ENCODE measurements around the gene PLD5.
"Not testable (repeated sequence)": the region's sequence is repeated elsewhere in the genome, so short reads cannot be mapped to it uniquely, and the experiment has no call there.

PLD5 gene

DNA sequence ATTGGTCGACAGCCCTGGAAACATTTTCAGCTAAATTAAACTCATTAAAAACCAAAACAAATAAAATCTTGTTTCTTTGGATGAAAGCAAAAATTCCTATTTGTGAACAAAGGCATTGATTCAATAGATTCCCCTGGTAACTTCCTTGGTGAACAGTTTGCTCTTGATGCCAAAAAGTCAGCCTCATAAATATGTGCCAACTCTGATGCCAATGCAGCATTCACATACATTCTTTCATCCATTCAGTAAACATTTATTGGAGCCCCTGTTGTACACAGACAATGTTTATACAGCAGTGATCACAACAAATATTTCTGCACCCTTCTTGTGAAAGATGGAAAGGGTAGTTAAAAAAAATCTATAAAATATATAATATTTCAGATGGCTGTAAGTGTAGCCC lies 107.8 kb downstream of the PLD5 start:
- no peak for DNase-seq

DNA sequence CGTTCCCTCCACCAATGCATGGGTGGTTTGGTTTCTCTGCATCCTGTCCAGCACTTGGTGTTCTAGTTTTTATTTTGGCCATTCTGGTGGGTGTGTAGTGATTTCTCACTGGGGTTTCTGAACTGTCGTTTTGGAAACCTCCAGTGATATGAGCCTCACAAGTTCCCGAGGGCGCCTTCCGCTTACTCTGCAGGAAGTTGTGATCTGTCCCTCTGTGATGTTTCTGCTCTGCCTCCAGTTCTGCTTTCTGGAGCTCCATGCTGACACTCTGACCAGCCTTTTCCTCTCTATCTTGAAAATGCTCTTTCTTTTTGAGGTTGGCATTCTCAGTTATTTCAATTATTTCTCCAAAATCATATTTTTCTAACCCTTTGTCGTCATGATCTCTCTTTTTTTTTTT lies 111.6 kb downstream of the PLD5 start:
- no peak for DNase-seq

DNA sequence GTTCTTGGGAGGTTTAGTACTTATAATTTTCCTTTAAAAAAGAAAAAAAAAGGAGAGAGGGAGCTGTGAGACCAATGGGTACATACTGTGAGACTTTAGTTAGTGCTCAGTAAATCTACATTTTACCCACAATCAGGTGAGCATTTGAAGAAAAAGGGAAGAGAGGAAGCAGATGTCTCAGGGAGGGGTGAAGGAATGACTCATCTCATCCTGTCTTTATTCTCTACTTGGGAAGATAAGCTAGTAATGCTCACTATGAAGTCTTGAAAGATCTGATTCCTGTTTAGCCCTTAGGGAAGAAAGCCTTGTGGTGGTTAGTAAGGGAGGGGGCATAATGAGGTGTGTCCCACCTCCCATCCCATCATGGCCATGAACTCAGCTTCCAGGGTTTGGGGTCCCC lies 112.6 kb downstream of the PLD5 start:
- no peak for DNase-seq

DNA sequence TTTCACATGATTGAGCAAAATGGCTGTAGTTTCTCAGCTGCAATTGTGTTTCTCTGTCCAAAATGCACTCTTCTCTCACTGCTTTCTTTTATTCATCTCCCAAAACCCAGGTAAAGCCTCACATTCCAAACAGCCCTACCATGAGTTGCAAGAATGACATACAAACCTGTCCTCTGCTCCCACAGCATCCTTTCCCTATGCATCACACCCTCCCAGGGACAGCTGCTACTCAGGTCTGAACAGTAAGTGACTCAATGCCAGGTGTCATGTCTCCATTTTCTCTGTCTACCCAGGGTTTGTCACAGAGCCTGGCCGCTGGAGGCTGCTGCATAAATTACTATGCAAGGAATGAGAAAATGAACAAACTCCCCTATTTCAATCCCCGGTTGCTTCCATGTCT lies 118.5 kb downstream of the PLD5 start:
- no peak for DNase-seq

DNA sequence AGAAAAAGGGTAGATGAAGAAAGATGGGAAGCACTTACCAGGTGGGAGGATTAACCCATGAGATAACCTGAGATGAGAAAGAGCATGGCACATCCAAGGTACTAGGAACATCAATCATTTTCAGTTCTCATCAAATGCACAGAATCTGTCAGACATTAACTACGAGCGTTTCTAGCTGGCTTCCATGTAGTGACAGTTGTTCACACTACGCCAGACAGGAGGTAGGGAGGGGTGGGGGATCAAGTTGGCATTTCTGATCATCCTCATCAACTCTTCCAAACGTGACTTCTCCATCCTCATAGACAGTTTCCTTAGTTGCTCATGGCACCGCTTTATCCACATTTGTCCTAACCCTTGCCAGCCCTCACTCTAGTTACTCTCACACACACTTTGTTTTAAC lies 120.2 kb downstream of the PLD5 start:
- DNase-seq: no peak

DNA sequence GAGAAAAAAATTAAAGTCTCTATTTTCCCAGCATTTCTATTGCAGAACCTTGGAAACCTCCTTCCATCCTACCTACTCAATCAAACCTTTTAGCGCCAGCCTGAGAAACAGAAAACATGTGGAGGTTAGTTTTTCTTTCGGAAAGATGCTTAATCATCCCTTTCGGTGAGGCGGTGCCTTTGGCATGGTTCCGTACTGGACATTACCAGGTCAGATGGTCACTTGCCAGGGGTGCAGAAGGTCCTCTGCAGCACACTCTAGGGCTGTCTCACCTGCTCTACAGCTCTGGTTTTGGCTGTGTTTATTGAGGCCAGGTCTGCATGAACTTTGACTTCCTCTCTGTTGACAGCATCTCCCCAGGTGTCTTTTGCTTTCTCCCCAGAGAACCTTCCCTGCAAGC lies 121.5 kb downstream of the PLD5 start:
- no peak for DNase-seq

DNA sequence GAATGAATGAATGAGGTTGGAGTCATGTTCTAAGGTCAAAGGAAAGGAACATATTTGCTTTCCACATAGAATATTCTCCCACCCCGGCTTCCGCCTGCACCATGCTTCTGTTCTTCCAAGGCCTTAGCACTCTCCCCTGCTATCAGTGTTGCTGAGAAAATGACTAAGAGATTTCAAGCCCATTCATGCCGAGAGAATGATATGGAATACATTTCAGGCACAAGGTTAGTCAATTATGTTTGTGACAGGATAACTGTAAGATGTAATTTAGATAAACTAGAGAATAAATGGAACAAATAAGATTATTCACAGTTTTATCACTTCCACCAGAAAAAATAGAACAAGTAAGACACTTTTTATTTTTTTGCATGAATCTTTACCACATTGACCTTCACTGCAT lies 122.6 kb downstream of the PLD5 start:
- DNase-seq: no peak

DNA sequence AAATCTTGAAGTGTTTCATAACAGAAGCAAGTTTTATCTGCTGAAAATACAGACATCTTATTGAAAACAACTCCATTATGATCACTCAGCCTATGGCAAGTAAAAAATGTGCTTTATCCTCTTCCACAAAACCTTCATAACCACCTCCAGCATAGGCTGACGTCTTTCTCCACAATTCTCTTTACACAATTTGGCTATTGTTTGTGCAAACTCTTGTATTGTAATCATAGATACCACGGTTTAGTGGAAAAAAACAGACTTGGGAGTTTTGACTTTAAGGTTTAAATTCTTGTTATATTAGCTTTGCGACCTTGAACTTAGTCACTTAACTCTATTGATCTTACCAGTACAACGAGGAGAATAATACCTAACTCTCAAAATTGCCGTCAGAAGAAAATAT lies 126.1 kb downstream of the PLD5 start:
- no peak for DNase-seq

DNA sequence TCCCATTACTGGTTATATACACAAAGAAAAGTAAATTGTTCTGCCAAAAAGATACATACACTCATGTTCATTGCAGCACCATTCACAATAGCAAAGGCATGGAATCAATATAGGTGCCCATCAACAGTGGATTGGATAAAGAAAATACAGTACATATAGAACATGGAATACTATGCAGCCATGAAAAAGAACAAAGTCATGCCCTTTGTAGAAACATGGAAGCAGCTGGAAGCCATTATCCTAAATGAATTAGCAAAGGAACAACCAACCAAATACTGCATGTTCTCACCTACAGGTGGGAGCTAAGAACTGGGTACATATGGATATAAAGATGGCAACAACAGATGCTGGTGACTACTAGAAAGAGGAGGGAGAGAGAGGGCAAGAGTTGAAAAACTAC lies 132.6 kb downstream of the PLD5 start:
- no peak for DNase-seq

DNA sequence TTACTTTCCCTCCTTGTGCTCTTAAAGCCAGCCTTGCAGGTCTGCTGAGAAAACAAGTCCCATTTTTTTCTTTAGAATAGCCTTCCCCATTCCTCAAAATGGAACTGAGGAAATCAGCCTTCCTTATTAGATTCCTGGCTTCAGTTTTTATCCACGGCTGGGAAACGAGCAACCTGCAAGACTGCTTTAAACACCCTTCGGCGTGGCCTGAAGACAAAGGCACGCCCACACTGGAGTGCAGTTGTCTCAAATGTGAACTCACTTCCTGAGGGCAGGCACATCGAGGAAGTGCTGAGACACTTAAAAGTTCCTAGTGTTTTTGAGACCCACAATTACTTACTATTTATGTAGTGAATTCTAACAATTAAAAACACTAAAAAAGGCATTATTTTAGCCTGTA lies 148.4 kb downstream of the PLD5 start:
- not testable (repeated sequence) for DNase-seq

DNA sequence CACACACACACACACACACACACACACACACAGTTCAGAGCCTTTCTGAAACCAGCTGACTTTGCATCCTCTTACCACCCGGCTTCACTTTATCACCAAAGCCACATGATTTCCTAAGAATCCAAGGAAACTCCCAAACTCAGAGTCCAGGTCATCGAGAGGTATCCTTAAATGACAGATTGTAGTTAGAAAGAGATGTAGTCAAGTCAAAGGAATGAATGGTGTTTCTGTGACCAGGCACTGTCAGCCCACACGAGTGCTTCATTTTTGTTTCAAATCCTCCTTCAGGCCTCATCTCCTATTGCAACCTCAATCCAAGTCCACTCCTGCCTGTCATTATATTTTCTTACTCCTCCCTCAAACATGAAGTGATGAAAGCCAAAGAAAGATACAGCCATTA lies 174.1 kb downstream of the PLD5 start:
- DNase-seq: not testable (repeated sequence)

DNA sequence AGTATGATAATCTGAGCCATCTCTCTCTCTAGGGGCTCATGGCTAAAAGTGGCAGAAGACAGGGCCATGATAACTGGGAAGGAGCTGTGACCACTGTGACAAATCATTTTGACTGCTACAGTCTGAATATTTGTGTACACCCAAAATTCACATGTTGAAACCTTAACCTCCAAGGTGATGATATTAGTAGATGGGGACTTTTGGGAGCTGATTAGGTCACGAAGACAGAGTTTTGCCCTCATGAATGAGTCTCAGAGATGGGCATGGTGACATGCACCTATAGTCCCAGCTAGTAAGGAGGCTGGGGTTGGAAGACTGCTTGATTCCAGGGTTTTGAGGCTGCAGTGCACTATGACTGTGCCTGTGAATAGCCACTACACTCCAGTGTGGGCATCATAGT lies 174.9 kb downstream of the PLD5 start:
- DNase-seq: no peak

DNA sequence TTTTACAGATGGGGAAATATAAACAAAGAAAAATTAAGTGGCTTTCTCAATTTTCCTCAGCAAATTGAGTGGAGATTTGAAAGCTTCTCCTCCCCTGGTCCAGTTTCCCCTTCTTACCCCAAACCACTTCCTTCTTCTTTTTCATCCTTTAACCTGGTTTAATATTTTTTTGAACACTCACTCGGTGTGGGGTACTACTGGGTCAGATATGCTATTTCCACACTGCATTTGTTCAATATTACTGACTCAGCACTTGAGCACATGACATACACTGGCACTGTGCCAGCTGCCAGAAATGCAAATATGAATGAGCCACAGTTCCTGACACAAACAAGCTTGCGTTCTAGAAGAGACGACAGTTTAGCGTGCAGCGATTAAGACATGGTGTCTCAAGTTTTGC lies 193.6 kb downstream of the PLD5 start:
- not testable (repeated sequence) for DNase-seq

DNA sequence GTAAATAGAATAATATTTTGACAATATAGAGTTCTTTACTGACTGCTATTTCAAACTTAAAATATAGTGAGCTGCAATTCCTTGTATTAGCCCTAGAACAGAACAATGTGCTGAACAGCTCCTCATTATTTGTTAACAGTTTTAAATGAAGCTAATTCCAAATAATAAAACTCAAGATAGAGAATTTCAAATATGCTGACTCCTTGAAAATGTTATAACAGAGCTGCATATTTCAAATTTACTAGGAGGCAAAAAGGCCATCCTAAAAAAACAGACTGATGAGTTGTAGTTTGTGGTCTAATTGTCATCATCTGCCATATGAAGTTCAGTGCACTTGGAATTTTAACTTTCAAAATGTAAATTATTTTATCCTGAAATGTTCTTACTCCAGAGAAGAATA lies 197.1 kb downstream of the PLD5 start:
- DNase-seq: not testable (repeated sequence)

DNA sequence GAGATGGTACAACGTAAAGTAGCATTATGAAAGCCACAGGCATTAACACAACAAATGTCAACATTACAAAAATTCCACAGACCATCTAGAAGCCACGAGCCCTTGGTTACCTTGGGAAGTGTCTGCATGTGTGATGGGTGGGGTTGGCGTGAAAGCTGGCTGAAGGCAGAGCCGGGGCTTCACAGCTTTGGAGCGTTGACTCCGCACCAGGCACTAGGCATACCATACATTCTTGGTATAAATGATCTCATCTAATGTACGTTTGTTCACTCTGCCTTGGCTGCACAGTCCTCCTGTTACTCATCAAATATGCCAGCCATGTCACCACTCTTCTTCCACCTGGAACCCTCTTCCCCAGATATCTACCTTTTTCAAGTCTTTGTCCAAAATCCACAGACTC lies 202.5 kb downstream of the PLD5 start:
- DNase-seq: not testable (repeated sequence)

DNA sequence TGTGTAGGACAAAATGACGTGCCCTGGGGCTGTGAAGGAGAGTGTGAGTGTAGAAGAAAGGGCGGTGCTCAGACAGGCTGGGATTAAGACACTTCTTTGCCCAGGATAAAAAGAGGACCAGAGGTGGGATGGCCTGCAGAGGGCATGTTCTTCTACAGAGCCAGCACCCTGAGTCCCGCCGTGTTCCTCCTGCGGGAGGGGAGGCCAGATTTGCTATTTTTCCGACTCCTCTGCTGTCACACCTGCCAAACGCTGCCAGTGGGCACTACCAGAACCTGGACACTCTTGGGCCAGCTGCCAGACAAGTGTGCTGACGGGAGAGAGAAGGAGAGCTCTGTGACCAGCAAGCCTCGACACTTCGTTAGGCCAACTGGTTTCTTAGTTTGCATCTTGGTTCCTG lies 206.4 kb downstream of the PLD5 start:
- no peak for DNase-seq

DNA sequence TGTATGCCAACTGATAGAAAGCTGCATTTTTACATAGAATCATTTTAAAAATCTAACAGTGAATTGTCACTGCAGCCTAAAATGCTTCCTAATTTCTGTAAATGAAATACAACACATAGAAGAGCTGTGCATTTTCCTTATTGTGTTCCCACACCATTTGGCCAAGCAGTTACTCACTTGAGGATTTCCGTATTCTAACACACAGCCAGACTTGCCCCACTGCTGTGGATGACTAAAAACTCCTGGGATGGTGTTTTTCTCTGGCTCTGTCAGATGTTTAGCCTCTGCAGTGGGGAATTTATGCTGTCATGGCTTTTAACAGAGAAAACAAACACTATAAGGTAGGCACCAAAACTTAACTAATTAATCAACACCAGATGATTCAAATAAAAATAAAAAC lies 209.6 kb downstream of the PLD5 start:
- DNase-seq: not testable (repeated sequence)

DNA sequence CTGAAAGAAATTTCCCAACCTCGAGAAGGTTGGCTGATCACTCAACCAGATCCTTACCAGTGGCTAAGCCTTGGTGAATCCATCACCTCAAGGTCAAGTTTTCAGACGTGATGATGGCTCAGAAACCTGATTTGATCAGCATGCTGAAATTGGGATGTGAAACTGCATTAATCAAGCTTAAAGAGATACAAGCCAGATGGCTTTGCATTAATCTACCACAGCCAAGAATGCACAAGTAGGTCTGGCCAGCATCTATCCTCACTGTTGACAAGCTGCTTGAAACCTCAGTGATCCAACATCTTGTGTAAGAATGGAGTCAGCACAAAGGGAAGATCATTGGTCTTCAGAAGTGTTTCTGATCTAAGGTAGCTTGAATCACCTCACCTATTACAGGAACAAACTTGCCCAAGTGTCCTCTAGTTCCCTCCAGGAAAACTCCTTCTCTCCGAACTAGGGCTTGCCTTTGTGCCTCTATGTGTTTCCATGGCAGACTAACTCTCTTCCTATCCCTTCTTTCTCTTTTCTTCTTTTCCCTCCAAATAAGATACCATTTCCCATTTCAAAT lies 210.3 kb downstream of the PLD5 start:
- not testable (repeated sequence) for DNase-seq

DNA sequence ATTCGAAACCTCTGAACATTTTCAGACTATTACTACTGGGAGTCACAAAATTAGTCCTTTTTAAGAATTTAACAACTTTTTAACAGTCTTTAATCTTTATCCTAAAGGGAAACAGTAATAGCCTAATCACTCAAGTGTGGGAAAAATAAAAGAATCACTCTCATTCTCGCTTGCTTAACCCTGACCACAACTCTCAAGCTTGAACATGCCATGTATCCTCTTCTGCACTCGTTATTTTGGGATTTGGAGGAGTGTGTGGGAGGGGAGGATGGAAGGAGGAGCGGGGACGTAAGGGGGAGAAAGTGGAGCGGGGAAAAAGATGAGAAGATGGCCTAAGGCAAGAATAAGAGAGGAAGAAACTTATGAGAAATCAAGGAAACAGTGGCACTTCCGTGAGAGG lies 215.8 kb downstream of the PLD5 start:
- not testable (repeated sequence) for DNase-seq

DNA sequence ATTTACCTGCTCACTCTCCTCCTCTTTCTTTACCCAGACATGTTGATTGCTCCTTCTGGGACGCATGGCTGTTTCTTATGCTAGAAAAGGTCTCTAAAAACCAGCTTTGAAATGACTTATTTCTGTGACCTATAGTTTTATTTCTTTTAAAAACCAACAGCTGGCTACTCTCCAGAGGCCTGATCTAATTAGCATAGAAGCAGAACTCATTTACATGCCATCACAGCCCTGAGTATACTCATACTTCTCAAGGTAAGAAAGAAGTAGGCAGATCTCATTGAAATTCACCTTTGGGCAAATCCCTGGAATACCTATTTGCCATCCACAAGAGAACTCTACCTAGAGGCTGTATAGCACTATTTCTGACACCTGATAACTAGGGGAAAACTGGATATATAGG lies 230.7 kb downstream of the PLD5 start:
- DNase-seq: not testable (repeated sequence)

DNA sequence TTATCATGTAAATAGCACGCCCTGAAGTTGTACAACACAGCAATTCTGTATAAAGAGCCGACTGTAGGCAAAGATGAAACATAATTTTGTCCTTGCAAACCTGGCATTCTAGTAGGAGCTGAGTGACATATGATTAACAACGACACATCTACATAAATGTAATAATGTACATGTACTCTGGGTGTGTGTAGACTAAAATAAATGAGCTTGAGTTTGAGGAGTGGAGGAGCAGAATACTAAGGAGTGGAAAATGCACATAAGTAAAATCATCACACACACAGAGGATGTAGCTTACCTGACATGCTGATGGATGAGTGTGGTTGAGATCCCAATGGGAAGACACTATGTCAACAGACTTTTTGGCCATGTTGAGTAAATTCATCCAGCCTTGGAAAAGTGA lies 236.4 kb downstream of the PLD5 start:
- not testable (repeated sequence) for DNase-seq

DNA sequence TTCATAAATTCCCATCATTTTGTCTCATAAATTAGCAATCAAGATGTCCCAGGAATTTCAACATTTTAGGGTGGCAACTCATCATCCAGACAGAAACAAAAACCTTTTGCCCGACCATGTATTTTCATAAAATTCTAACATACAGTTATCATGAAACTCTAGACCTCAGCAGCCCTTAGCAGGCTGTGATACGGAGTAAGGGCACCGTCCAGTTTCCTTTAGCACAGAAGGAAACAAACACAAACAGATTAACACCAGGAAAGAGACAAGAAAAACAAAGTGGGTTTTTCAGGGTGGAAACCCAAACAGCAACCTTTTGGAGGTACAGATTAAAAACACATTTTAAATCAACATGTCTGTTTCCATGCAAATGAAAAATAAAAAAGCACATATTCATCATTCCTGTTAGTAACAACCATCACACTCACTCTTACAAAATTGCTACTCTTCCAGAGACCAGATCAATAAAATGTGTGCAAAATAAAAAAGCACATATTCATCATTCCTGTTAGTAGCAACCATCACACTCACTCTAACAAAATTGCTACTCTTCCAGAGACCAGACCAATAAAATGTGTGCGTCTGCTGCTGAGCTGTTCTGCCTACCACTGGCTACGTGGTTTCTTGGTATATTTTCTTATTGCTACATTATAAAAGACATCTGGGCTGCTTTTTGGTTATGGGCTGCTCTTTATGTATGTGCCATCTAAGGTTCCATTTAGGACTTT lies 241.6 kb downstream of the PLD5 start:
- DNase-seq: not testable (repeated sequence)

DNA sequence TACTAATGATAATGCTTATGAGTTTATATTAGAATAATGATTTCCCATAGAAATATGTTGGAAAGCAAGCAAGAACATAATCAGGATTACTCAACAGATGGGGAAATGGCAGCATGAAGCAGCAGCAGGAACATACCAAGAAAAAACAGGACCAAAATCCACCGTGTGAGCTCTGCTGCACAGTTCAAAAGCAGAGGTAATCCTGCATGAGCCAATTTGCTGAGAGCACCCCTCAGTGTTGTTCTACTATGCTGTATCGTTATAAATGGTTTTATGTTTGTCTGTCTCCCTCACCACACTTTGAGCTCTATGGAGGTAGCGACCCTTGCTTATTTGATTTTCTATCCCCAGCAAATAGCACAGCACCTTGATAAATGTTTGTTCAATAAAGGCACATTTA lies 246.1 kb downstream of the PLD5 start:
- DNase-seq: not testable (repeated sequence)

DNA sequence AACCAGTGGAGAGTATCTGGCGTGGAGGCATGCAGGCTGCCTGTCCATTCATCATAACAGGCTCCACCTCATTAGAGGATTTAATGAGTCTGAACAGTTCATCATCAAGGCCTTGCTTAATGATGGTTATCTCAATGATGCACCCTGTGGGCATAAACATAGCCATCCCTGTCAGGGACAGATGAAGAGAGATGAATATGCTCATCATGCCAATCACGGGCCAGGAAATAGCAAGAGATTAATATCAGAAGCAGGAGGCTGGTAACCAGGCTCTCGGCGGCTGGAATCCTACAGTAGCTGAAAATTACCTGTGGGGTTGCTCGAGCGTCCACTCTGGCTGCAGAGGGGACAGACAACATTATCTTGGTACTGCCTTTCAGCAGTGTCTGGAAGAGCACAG lies 247.7 kb downstream of the PLD5 start:
- DNase-seq: not testable (repeated sequence)

DNA sequence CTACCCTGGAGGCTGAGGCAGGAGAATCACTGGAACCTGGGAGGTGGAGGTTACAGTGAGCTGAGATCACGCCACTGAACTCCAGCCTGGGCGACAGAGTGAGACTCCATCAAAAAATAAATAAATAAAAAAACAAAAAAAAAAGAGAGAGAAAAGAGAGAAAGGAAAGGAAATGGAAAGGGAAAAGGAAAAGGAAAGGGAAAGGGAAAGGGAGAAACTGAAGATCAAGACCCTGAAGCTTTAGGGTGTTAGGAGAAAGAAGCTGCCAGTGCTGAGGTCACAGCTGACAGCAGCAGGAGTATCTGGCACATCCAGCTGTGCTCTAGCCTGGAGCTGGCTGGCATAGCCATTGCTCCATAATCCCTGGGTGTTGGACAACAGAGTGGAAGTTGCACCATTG lies 257.5 kb downstream of the PLD5 start:
- not testable (repeated sequence) for DNase-seq
